WTC11 (cell line): ENCODE measurements around the gene NIPAL4. TPM values are rescaled to one million over a fixed set of nuclear protein-coding genes. Genes with fewer than 3 reads are reported as not detected.
A peak's percentile ranks its signal among the peaks of the same experiment; 100 is the strongest.

Source experiments
- ATAC-seq: fragments of 200-7000 bp; cut with Tn5 transposase; 2 replicates; pipeline ENCODE4 v1.10.0; 2021; ENCODE audit warnings: mild to moderate bottlenecking, moderate library complexity
- CTCF ChIA-PET: fragments of 300-600 bp; sonication (Branson Sonifier 250); formaldehyde crosslinking; loops from one replicate; lab custom pipeline; 2021; ENCODE audit warnings: antibody characterized with exemption; lab: Charles Lee
- POLR2A ChIA-PET: fragments of 350-600 bp; sonication (Branson Sonifier 250); formaldehyde crosslinking; loops from one replicate; lab custom pipeline; 2021; ENCODE audit warnings: antibody characterized with exemption; lab: Charles Lee
- DNase-seq: peaks from one replicate; pipeline ENCODE4 v3.0.0; 2021; ENCODE audit warnings: low spot score
- H3K27ac Mint-ChIP-seq: 2 replicates; pipeline ENCODE4 v1.8.0; 2021; ENCODE audit warnings: mixed read lengths
- H3K27me3 Mint-ChIP-seq: 2 replicates; pipeline ENCODE4 v1.8.0; 2021; ENCODE audit warnings: low read depth, mild to moderate bottlenecking, moderate library complexity, mixed read lengths
- H3K36me3 Mint-ChIP-seq: 2 replicates; pipeline ENCODE4 v1.8.0; 2021; ENCODE audit warnings: mixed read lengths
- H3K4me1 Mint-ChIP-seq: 2 replicates; pipeline ENCODE4 v1.8.0; 2022; ENCODE audit warnings: mixed read lengths
- H3K4me3 Mint-ChIP-seq: 2 replicates; pipeline ENCODE4 v1.8.0; 2021; ENCODE audit warnings: mild to moderate bottlenecking, moderate library complexity, mixed read lengths
- H3K9me3 Mint-ChIP-seq: 2 replicates; pipeline ENCODE4 v1.8.0; 2021; ENCODE audit warnings: mixed read lengths
- AFF4 ChIP-seq: sonication (generic); formaldehyde crosslinking; IDR thresholded peaks from 2 replicates; pipeline ENCODE4 v1.8.1; 2023; ENCODE audit warnings: mild to moderate bottlenecking, missing genetic modification reagents, borderline replicate concordance
- ATF1 ChIP-seq: sonication (generic); formaldehyde crosslinking; IDR thresholded peaks from 2 replicates; pipeline ENCODE4 v1.8.1; 2023; ENCODE audit warnings: mild to moderate bottlenecking, moderate library complexity, missing genetic modification reagents
- ATF3 ChIP-seq: sonication (generic); formaldehyde crosslinking; conservative IDR thresholded peaks from 2 replicates; pipeline ENCODE4 v1.8.1; 2022; ENCODE audit warnings: mild to moderate bottlenecking, missing genetic modification reagents
- CREB1 ChIP-seq: sonication (generic); formaldehyde crosslinking; IDR thresholded peaks from 2 replicates; pipeline ENCODE4 v1.8.0; 2023; ENCODE audit warnings: mild to moderate bottlenecking, missing genetic modification reagents
- CREM ChIP-seq: sonication (generic); formaldehyde crosslinking; IDR thresholded peaks from 2 replicates; pipeline ENCODE4 v1.8.1; 2022; ENCODE audit warnings: mild to moderate bottlenecking, missing genetic modification reagents, moderate library complexity
- EMX1 ChIP-seq: fragments of 250-450 bp; sonication (Bioruptor Pico); IDR thresholded peaks from 2 replicates; pipeline ENCODE4 v1.8.0; 2021; ENCODE audit warnings: mild to moderate bottlenecking
- ESRRA ChIP-seq: sonication (generic); formaldehyde crosslinking; IDR thresholded peaks from 2 replicates; pipeline ENCODE4 v1.8.1; 2022; ENCODE audit warnings: mild to moderate bottlenecking, missing genetic modification reagents, borderline replicate concordance
- ETV6 ChIP-seq: sonication (generic); formaldehyde crosslinking; IDR thresholded peaks from 2 replicates; pipeline ENCODE4 v1.8.1; 2022; ENCODE audit warnings: mild to moderate bottlenecking, missing genetic modification reagents
- FOXP4 ChIP-seq: sonication (generic); formaldehyde crosslinking; IDR thresholded peaks from 2 replicates; pipeline ENCODE4 v1.8.0; 2022; ENCODE audit warnings: mild to moderate bottlenecking, missing genetic modification reagents
- GRHL2 ChIP-seq: fragments of 250-450 bp; sonication (Bioruptor Pico); IDR thresholded peaks from 2 replicates; pipeline ENCODE4 v1.8.0; 2022; ENCODE audit warnings: mild to moderate bottlenecking, moderate library complexity; ENCODE audit not compliant: insufficient replicate concordance, severe bottlenecking
- HMGXB4 ChIP-seq: sonication (generic); formaldehyde crosslinking; IDR thresholded peaks from 2 replicates; pipeline ENCODE4 v1.8.1; 2023; ENCODE audit warnings: mild to moderate bottlenecking, moderate library complexity, missing genetic modification reagents
- JUN ChIP-seq: sonication (generic); formaldehyde crosslinking; IDR thresholded peaks from 2 replicates; pipeline ENCODE4 v1.8.0; 2023; ENCODE audit warnings: mild to moderate bottlenecking, missing genetic modification reagents
- MAX ChIP-seq: sonication (generic); formaldehyde crosslinking; IDR thresholded peaks from 2 replicates; pipeline ENCODE4 v1.8.0; 2022; ENCODE audit warnings: mild to moderate bottlenecking, missing genetic modification reagents
- MYBL2 ChIP-seq: sonication (generic); formaldehyde crosslinking; IDR thresholded peaks from 2 replicates; pipeline ENCODE4 v1.8.1; 2023; ENCODE audit warnings: mild to moderate bottlenecking, moderate library complexity, missing genetic modification reagents
- PRRX2 ChIP-seq: fragments of 250-450 bp; sonication (Bioruptor Pico); IDR thresholded peaks from 2 replicates; pipeline ENCODE4 v1.8.0; 2021; ENCODE audit warnings: mild to moderate bottlenecking
- RORB ChIP-seq: fragments of 250-450 bp; sonication (Bioruptor Pico); IDR thresholded peaks from 2 replicates; pipeline ENCODE4 v1.9.0; 2021; ENCODE audit warnings: mild to moderate bottlenecking
- SMAD3 ChIP-seq: sonication (generic); formaldehyde crosslinking; IDR thresholded peaks from 2 replicates; pipeline ENCODE4 v1.8.0; 2022; ENCODE audit warnings: missing genetic modification reagents, mild to moderate bottlenecking, borderline replicate concordance
- SOX15 ChIP-seq: fragments of 250-450 bp; sonication (Bioruptor Pico); IDR thresholded peaks from 2 replicates; pipeline ENCODE4 v1.9.0; 2021; ENCODE audit warnings: mild to moderate bottlenecking
- STAT6 ChIP-seq: sonication (generic); formaldehyde crosslinking; conservative IDR thresholded peaks from 2 replicates; pipeline ENCODE4 v1.8.1; 2023; ENCODE audit warnings: mild to moderate bottlenecking, low read depth, missing genetic modification reagents, moderate library complexity
- TCF7 ChIP-seq: sonication (generic); formaldehyde crosslinking; IDR thresholded peaks from 2 replicates; pipeline ENCODE4 v1.8.0; 2022; ENCODE audit warnings: mild to moderate bottlenecking, low read depth, missing genetic modification reagents, moderate library complexity
- TEAD1 ChIP-seq: sonication (generic); formaldehyde crosslinking; IDR thresholded peaks from 2 replicates; pipeline ENCODE4 v1.8.0; 2022; ENCODE audit warnings: mild to moderate bottlenecking, missing genetic modification reagents
- ZNF138 ChIP-seq: sonication (generic); formaldehyde crosslinking; conservative IDR thresholded peaks from 2 replicates; pipeline ENCODE4 v1.8.1; 2022; ENCODE audit warnings: mild to moderate bottlenecking, moderate library complexity, missing genetic modification reagents
- ZNF232 ChIP-seq: sonication (generic); formaldehyde crosslinking; IDR thresholded peaks from 2 replicates; pipeline ENCODE4 v1.8.0; 2022; ENCODE audit warnings: mild to moderate bottlenecking, missing genetic modification reagents
- ZNF396 ChIP-seq: fragments of 250-450 bp; sonication (Bioruptor Pico); IDR thresholded peaks from 2 replicates; pipeline ENCODE4 v1.8.0; 2021; ENCODE audit warnings: mild to moderate bottlenecking, moderate library complexity, borderline replicate concordance
- ZNF423 ChIP-seq: fragments of 250-450 bp; sonication (Bioruptor Pico); IDR thresholded peaks from 2 replicates; pipeline ENCODE4 v2.1.2; 2022; ENCODE audit warnings: mild to moderate bottlenecking, moderate library complexity
- ZSCAN18 ChIP-seq: fragments of 250-450 bp; sonication (Bioruptor Pico); IDR thresholded peaks from 2 replicates; pipeline ENCODE4 v2.1.2; 2022; ENCODE audit warnings: mild to moderate bottlenecking, moderate library complexity
- total RNA-seq: library from RNA; stranded (reverse); gene quantifications from 3 replicates; pipeline ENCODE4 v1.2.3, GENCODE V29; 2021

Gene NIPAL4
- total RNA-seq, 1 experiment from 2014 or later = not detected

- no peaks in the 10 kb centered on the region for H3K36me3 Mint-ChIP-seq
- no peaks in the 10 kb centered on the region for H3K4me1 Mint-ChIP-seq
- POLR2A ChIA-PET = no interaction called here
- H3K9me3 Mint-ChIP-seq = no peaks in the 10 kb centered on the region
- H3K27ac Mint-ChIP-seq = no peak overlapping the region
- no peak; the same call in 1 of the 2 replicates for ATAC-seq
- no peaks in the 10 kb centered on the region for H3K27me3 Mint-ChIP-seq
- CTCF ChIA-PET = no interaction called here
- H3K4me3 Mint-ChIP-seq = no peak overlapping the region
- no peak for TF ChIP-seq ZNF138
- no peak for TF ChIP-seq ZNF396 (CRISPR knock-in tag)
- no peak for TF ChIP-seq STAT6 (CRISPR knock-in tag)
- no peak for TF ChIP-seq EMX1
- no peak for TF ChIP-seq ETV6
- TF ChIP-seq PRRX2 (CRISPR knock-in tag) = no peak
- TF ChIP-seq ESRRA (CRISPR knock-in tag) = no peak
- no peak for TF ChIP-seq SMAD3
- TF ChIP-seq MYBL2 (CRISPR knock-in tag) = no peak
- TF ChIP-seq AFF4 (CRISPR knock-in tag) = no peak
- TF ChIP-seq ATF1 (CRISPR knock-in tag) = no peak
- TF ChIP-seq GRHL2 (CRISPR knock-in tag) = no peak
- DNase-seq = peak; percentile 17
These were observed 8.2 kb upstream of the NIPAL4 start for GRCh38 chr5:157451806-157452205.

- Mint-ChIP-seq H3K4me3 (no peak overlapping the region), H3K27ac (no peak overlapping the region), H3K27me3 (peaks cover 12% of the 10 kb centered on the region), H3K4me1 (peaks cover 15% of the 10 kb centered on the region), H3K9me3 (no peaks in the 10 kb centered on the region), H3K36me3 (no peaks in the 10 kb centered on the region)
- ChIA-PET CTCF (interaction anchor here (1.8 kb wide), 1 partner anchor 18 kb away, joined by 6 read pairs; no protein-coding TSS in a partner anchor), POLR2A (no interaction called here)
- DNase-seq (no peak), ATAC-seq (no peak)
- TF ChIP-seq ZSCAN18 (CRISPR knock-in tag) = no peak
- TF ChIP-seq MAX (CRISPR knock-in tag) = no peak
- TF ChIP-seq MYBL2 (CRISPR knock-in tag) = no peak
- no peak for TF ChIP-seq CREB1 (CRISPR knock-in tag)
- TF ChIP-seq TCF7 = no peak
- no peak for TF ChIP-seq RORB (CRISPR knock-in tag)
- no peak for TF ChIP-seq TEAD1 (CRISPR knock-in tag)
- TF ChIP-seq ZNF423 (CRISPR knock-in tag) = no peak
- no peak for TF ChIP-seq ZNF232 (CRISPR knock-in tag)
- TF ChIP-seq ETV6 = no peak
- TF ChIP-seq ATF3 (CRISPR knock-in tag) = no peak
- no peak for TF ChIP-seq SOX15 (CRISPR knock-in tag)
- no peak for TF ChIP-seq FOXP4 (CRISPR knock-in tag)
- TF ChIP-seq CREM (CRISPR knock-in tag) = no peak
- no peak for TF ChIP-seq HMGXB4 (CRISPR knock-in tag)
- no peak for TF ChIP-seq JUN (CRISPR knock-in tag)
These were observed 5.7 kb upstream of the NIPAL4 start for GRCh38 chr5:157454273-157454672.
